ENCODE measurements around the gene ASCL1.
A peak's percentile ranks its signal among the peaks of the same experiment; 100 is the strongest.

The ASCL1 gene

GRCh38 chr12:102953221-102953620 lies 4.3 kb upstream of the ASCL1 start:
- no peak for DNase-seq

GRCh38 chr12:102954134-102954533 lies 3.3 kb upstream of the ASCL1 start:
- DNase-seq: no peak

- no peak for DNase-seq
Observed at GRCh38 chr12:102955926-102956737, 1.3 kb upstream of the ASCL1 start.

- DNase-seq: no peak
Observed at GRCh38 chr12:102956738-102957327, 641 bp upstream of the ASCL1 start.

- DNase-seq: peak in 1 of 2 experiments; percentile 70
Observed at GRCh38 chr12:102958073-102958829, 777 bp downstream of the ASCL1 start.

GRCh38 chr12:102958830-102959176 lies 1.3 kb downstream of the ASCL1 start:
- no peak for DNase-seq

GRCh38 chr12:102959391-102959790 lies 1.9 kb downstream of the ASCL1 start:
- DNase-seq: no peak

- DNase-seq: no peak
Observed at GRCh38 chr12:102960766-102961465, 3.4 kb downstream of the ASCL1 start.

GRCh38 chr12:102961466-102961855 lies 4.0 kb downstream of the ASCL1 start:
- DNase-seq: no peak

- no peak for DNase-seq
Observed at GRCh38 chr12:102962532-102962931, 5.1 kb downstream of the ASCL1 start.

- peak; percentile 35 to 78 for DNase-seq
Observed at GRCh38 chr12:102962986-102963385, 5.5 kb downstream of the ASCL1 start.

GRCh38 chr12:102963796-102964195 lies 6.3 kb downstream of the ASCL1 start:
- DNase-seq: no peak

GRCh38 chr12:102964872-102965271 lies 7.4 kb downstream of the ASCL1 start:
- peak; percentile 15 to 61 for DNase-seq

GRCh38 chr12:102965281-102966155 lies 8.0 kb downstream of the ASCL1 start:
- peak in 1 of 2 experiments; percentile 6 for DNase-seq

GRCh38 chr12:102966200-102966863 lies 8.9 kb downstream of the ASCL1 start:
- no peak for DNase-seq

GRCh38 chr12:102970780-102971179 lies 13.3 kb downstream of the ASCL1 start:
- peak; percentile 53 to 75 for DNase-seq

GRCh38 chr12:102971227-102971626 lies 13.8 kb downstream of the ASCL1 start:
- no peak for DNase-seq

- no peak for DNase-seq
Observed at GRCh38 chr12:102973583-102973982, 16.1 kb downstream of the ASCL1 start.

- no peak for DNase-seq
Observed at GRCh38 chr12:102976609-102977280, 19.3 kb downstream of the ASCL1 start.

- DNase-seq: no peak
Observed at GRCh38 chr12:102977945-102978706, 20.7 kb downstream of the ASCL1 start.

All from NCI-H524 (cell line).